ENCODE data around the gene ADCY5. TPM values are rescaled to one million over a fixed set of nuclear protein-coding genes. Genes with fewer than 3 reads are reported as not detected.

ADCY5 gene
- total RNA-seq: 1 to 10 TPM; 3.9 to 5.2 TPM
- polyA plus RNA-seq (2013, experiment 1 of 2): 3.5 TPM
- 3.0 TPM for polyA plus RNA-seq (2013, experiment 2 of 2)
- long read RNA-seq, experiment 1: 0 reads
- long read RNA-seq, experiment 2, partial matches to known transcripts: 8 of 12 reads
- long read RNA-seq, experiment 2, other reads (novel, unspliced or antisense): 4 of 12 reads
- long read RNA-seq, experiment 3, partial matches to known transcripts: 18 of 40 reads
- long read RNA-seq, experiment 3, other reads (novel, unspliced or antisense): 22 of 40 reads
- long read RNA-seq, experiment 4, partial matches to known transcripts: 1 of 9 reads
- long read RNA-seq, experiment 4, other reads (novel, unspliced or antisense): 8 of 9 reads

DNA sequence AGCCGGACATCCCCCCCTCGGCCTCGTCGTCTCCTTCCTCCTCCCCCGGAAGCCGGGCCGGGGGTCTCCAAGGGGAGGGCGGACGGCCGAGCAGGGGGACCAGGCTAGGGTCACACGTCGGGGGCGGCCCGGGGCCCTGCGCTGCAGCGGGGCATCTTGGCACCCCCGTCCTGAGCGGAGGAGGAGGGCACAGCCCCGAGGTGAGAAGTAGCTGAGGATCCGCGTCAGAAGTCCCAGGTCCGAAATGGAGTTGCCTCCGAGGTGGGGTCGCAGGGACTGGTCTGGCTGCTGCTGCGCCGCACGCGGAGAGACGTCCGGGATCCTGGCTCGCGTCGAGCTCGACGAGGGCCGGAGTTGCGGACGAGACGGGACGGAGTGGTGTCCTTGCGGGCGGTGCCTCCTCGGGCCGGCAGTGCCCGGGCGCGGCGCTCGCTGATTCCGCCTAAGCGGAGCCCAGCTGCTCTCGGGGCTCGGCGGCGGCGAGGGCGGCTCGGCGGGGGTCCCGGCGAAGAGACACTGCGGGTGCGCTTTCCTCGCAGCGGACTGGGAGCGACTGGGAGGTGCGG lies at the start of gene ADCY5:
ADCY5 (minus strand) TSS at position 555 of the 566 bp plus-strand sequence; CDS start at position 10, 545 bp downstream.
- H3K4me3 ChIP-seq (ENCODE audit: low read length): peak within 1 kb of the TSS; percentile 74
- no peaks in the 10 kb centered on the region for H3K4me1 ChIP-seq (ENCODE audit: control insufficient read depth, insufficient read depth, low read length)
- H3K9me3 ChIP-seq (ENCODE audit: control insufficient read depth, low read length): no peaks in the 10 kb centered on the region
- H3K36me3 ChIP-seq (ENCODE audit: control insufficient read depth, insufficient read depth, low read length): no peaks in the 10 kb centered on the region
- H3K27me3 ChIP-seq (ENCODE audit: control insufficient read depth, insufficient read depth, low read length, poor library complexity, severe bottlenecking): peaks cover 76% of the 10 kb centered on the region
- Mint-ChIP-seq H3K4me1 (peaks cover 8% of the 10 kb centered on the region), H3K27me3 (ENCODE audit: insufficient read depth) (peaks cover 66% of the 10 kb centered on the region), H3K9me3 (no peaks in the 10 kb centered on the region), H3K4me3 (peak within 1 kb of the TSS; percentile 53), H3K27ac (no peak within 1 kb of the TSS), H3K36me3 (ENCODE audit: low read depth) (no peaks in the 10 kb centered on the region)
- 3 to 5% methylated on average over 24 to 66 of the region's 67 CpGs for WGBS, 2 experiments (ENCODE audit: insufficient coverage in 1 of 2, insufficient read length in 1 of 2)
- H3K27ac ChIP-seq (ENCODE audit: low read depth, low read length): no peak within 1 kb of the TSS
- DNase-seq: peak; percentile 86
- no peak within 1 kb of the TSS for H3K9ac ChIP-seq (ENCODE audit: extremely low read depth, low read length, poor library complexity, severe bottlenecking)
- TF ChIP-seq, protein P1, sequence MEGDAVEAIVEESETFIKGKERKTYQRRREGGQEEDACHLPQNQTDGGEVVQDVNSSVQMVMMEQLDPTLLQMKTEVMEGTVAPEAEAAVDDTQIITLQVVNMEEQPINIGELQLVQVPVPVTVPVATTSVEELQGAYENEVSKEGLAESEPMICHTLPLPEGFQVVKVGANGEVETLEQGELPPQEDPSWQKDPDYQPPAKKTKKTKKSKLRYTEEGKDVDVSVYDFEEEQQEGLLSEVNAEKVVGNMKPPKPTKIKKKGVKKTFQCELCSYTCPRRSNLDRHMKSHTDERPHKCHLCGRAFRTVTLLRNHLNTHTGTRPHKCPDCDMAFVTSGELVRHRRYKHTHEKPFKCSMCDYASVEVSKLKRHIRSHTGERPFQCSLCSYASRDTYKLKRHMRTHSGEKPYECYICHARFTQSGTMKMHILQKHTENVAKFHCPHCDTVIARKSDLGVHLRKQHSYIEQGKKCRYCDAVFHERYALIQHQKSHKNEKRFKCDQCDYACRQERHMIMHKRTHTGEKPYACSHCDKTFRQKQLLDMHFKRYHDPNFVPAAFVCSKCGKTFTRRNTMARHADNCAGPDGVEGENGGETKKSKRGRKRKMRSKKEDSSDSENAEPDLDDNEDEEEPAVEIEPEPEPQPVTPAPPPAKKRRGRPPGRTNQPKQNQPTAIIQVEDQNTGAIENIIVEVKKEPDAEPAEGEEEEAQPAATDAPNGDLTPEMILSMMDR (conservative IDR thresholded peaks at IDR 0.05): no peak

DNA sequence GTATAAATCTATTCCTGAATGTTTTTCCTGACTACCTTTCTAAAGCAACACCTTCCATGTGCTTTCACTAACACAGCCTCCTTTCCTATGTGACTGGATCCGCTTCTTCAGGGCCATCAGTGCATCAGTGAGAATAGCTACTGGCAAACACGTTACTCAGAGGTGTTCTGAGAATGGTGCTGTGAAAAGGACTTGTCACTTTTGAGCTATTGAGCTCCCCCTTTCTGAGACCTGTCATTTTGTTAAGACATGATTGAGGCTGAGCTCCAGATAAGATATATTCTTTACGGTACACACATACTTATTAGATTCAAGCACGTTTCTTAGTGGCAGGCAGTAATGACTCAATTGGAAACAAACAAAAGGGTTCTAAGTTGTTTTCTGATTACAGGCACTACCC lies 45.0 kb upstream of the ADCY5 start:
- H3K4me1 Mint-ChIP-seq: no peaks in the 10 kb centered on the region
- WGBS, 2 experiments (ENCODE audit: insufficient coverage in 1 of 2, insufficient read length in 1 of 2): 93 to 95% methylated on average over 4 of the region's 4 CpGs
- no peak overlapping the region for H3K4me3 Mint-ChIP-seq
- H3K9me3 Mint-ChIP-seq: no peaks in the 10 kb centered on the region
- H3K27me3 Mint-ChIP-seq (ENCODE audit: insufficient read depth): no peaks in the 10 kb centered on the region
- no peaks in the 10 kb centered on the region for H3K4me1 ChIP-seq (ENCODE audit: control insufficient read depth, insufficient read depth, low read length)
- TF ChIP-seq, protein P1 (conservative IDR thresholded peaks at IDR 0.05): no peak
- H3K36me3 Mint-ChIP-seq (ENCODE audit: low read depth): peaks cover 37% of the 10 kb centered on the region
- H3K27me3 ChIP-seq (ENCODE audit: control insufficient read depth, insufficient read depth, low read length, poor library complexity, severe bottlenecking): no peaks in the 10 kb centered on the region
- H3K27ac ChIP-seq (ENCODE audit: low read depth, low read length): no peak overlapping the region
- no peak for DNase-seq
- H3K36me3 ChIP-seq (ENCODE audit: control insufficient read depth, insufficient read depth, low read length): peaks cover 73% of the 10 kb centered on the region
- no peak overlapping the region for H3K9ac ChIP-seq (ENCODE audit: extremely low read depth, low read length, poor library complexity, severe bottlenecking)
- H3K27ac Mint-ChIP-seq: no peak overlapping the region
- no peaks in the 10 kb centered on the region for H3K9me3 ChIP-seq (ENCODE audit: control insufficient read depth, low read length)
- no peak overlapping the region for H3K4me3 ChIP-seq (ENCODE audit: low read length)

DNA sequence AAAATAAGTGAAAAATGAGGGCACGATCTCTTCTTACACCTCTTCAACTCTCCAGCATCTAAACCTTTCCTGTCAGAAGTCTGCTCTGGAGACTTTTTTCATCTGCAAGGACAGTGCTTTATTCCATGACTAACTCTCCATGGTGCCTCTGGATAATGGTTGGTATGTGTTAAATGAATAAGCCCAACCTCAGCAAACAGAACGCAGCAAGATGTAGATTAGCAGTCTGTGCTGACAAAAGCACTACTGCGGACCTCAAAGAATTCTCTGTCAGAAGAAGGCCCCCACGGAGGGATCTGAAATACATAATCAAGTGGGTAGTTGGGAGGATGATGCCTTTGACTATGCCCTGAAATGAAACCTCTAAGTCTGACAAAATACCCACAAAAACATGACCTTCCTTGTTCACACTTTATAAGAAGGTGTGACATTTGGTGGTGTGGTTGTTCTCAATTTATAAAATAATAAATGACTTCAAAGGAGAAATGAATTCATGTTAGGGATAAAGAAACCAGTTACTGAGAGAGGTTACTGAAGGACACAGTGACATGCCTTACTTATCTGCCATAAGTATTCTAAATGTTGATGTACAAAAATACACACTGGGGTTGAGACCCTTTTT lies 43.2 kb upstream of the ADCY5 start:
- no peaks in the 10 kb centered on the region for H3K9me3 ChIP-seq (ENCODE audit: control insufficient read depth, low read length)
- 86 to 91% methylated on average over 3 to 4 of the region's 4 CpGs for WGBS, 2 experiments (ENCODE audit: insufficient coverage in 1 of 2, insufficient read length in 1 of 2)
- no peaks in the 10 kb centered on the region for H3K4me1 ChIP-seq (ENCODE audit: control insufficient read depth, insufficient read depth, low read length)
- no peak overlapping the region for H3K27ac Mint-ChIP-seq
- H3K36me3 ChIP-seq (ENCODE audit: control insufficient read depth, insufficient read depth, low read length): peaks cover 55% of the 10 kb centered on the region
- peaks cover 24% of the 10 kb centered on the region for H3K36me3 Mint-ChIP-seq (ENCODE audit: low read depth)
- TF ChIP-seq, protein P1 (conservative IDR thresholded peaks at IDR 0.05): no peak
- no peak overlapping the region for H3K4me3 Mint-ChIP-seq
- no peak for DNase-seq
- no peak overlapping the region for H3K4me3 ChIP-seq (ENCODE audit: low read length)
- no peak overlapping the region for H3K27ac ChIP-seq (ENCODE audit: low read depth, low read length)
- H3K27me3 Mint-ChIP-seq (ENCODE audit: insufficient read depth): no peaks in the 10 kb centered on the region
- H3K4me1 Mint-ChIP-seq: no peaks in the 10 kb centered on the region
- H3K27me3 ChIP-seq (ENCODE audit: control insufficient read depth, insufficient read depth, low read length, poor library complexity, severe bottlenecking): no peaks in the 10 kb centered on the region
- H3K9me3 Mint-ChIP-seq: no peaks in the 10 kb centered on the region
- H3K9ac ChIP-seq (ENCODE audit: extremely low read depth, low read length, poor library complexity, severe bottlenecking): no peak overlapping the region
